ENCODE measurements around the gene EVI2A.

The EVI2A gene

DNA sequence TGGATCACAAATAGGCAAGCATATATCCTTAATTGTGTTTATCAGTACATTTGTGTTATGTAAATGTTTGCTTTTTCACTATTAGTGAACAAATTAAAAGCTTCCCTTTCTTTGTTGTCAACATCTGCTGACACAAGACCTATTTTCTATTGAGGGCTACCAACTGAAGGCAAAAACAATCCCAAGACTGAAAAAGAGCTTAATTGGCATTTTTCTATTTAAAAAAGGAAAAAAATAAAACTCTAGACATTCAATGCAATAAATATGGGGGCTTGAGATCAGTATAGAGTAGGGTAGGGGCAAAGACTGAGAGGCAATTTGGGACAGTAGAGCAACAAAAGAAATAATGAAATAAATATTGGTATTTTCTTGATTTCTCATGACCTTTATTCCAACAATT lies 48.6 kb downstream of the EVI2A start:
- in situ Hi-C loops (cut with MboI; ENCODE audit: low pct_unique_long_range_greater_than_20kb, low sequenced_read_pairs, unreplicated experiment), result no loop called here
- TF ChIP-seq, protein P1, sequence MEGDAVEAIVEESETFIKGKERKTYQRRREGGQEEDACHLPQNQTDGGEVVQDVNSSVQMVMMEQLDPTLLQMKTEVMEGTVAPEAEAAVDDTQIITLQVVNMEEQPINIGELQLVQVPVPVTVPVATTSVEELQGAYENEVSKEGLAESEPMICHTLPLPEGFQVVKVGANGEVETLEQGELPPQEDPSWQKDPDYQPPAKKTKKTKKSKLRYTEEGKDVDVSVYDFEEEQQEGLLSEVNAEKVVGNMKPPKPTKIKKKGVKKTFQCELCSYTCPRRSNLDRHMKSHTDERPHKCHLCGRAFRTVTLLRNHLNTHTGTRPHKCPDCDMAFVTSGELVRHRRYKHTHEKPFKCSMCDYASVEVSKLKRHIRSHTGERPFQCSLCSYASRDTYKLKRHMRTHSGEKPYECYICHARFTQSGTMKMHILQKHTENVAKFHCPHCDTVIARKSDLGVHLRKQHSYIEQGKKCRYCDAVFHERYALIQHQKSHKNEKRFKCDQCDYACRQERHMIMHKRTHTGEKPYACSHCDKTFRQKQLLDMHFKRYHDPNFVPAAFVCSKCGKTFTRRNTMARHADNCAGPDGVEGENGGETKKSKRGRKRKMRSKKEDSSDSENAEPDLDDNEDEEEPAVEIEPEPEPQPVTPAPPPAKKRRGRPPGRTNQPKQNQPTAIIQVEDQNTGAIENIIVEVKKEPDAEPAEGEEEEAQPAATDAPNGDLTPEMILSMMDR (IDR thresholded peaks at IDR 0.05; ENCODE audit: extremely low read depth, insufficient read depth, missing control alignments), result no peak
- DNase-seq (ENCODE audit: low spot score), result no peak

DNA sequence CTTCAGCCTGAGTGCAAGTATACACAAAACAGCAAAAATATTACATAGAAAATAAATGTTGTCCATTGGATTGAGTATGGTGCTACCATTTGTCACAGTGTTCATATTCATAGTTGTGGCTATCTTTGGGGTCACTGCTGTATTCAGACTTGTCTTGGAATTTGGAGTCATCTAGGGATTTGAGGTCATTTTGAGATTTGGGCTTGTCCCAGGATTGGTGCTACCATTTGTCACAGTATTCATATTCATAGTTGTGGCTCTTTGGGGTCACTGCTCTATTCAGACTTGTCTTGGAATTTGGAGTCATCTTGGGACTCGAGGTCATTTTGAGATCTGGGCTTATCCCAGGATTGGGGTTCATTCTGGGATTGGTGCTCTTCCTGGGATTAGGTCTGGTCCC lies 49.2 kb downstream of the EVI2A start:
- TF ChIP-seq, protein P1 (IDR thresholded peaks at IDR 0.05; ENCODE audit: extremely low read depth, insufficient read depth, missing control alignments), result no peak
- in situ Hi-C loops (cut with MboI; ENCODE audit: low pct_unique_long_range_greater_than_20kb, low sequenced_read_pairs, unreplicated experiment), result no loop called here
- no peak for DNase-seq (ENCODE audit: low spot score)

DNA sequence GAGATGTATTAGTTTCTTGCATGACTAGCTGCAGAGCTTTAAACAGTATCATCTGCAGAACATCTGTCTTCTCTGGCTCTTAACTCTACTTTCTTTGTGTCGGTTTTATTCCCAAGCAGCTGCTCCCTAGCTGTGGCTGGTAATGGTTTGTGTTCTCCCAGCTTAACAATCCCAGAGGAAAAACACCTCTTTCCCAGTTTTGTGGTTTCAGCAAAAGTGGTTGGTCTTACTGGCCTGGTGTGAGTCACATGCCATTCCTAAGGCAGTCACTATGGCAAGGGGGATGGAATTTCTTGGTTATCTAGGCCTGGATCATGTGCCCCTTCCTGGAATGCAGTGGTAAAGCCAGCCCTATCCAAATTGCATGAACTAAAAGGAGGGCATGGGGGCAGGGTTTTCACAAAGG lies 51.8 kb downstream of the EVI2A start:
- no peak for DNase-seq (ENCODE audit: low spot score)
- TF ChIP-seq, protein P1 (IDR thresholded peaks at IDR 0.05; ENCODE audit: extremely low read depth, insufficient read depth, missing control alignments), result no peak
- in situ Hi-C loops (cut with MboI; ENCODE audit: low pct_unique_long_range_greater_than_20kb, low sequenced_read_pairs, unreplicated experiment), result loop anchor here (10.0 kb wide), 1 partner anchor 55 kb away; the partner anchor contains the start of gene EVI2A

DNA sequence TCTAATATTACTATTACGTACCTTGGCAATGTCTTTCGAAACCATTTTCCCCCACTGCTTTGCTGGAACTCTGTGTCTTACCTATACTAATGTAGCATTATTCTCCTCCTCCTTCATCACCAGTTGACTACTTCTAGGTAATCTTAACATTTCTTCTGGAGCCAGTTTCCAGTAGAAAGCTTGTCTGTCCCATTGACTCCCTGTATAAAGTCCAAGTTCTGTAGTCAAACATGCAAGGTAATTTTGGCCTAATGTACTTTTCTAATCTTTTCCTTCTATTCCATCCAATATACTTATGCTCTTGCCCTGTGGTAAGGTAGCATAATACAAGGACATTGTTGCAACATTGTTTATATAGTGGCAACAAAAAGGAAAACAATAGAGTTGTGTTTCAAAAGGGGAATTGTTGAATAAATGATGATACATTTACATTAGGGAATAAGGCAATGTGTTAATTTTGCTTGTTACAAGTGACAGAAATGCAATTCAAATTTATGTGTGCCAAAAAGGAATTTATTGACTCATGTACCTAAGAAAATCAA lies 52.3 kb downstream of the EVI2A start:
- in situ Hi-C loops (cut with MboI; ENCODE audit: low pct_unique_long_range_greater_than_20kb, low sequenced_read_pairs, unreplicated experiment), result loop anchor here (10.0 kb wide), 1 partner anchor 56 kb away; the partner anchor contains the start of gene EVI2A
- no peak for DNase-seq (ENCODE audit: low spot score)
- TF ChIP-seq, protein P1 (IDR thresholded peaks at IDR 0.05; ENCODE audit: extremely low read depth, insufficient read depth, missing control alignments), result no peak
